Stimulated activated CD8-positive, alpha-beta memory T cell treated with anti-CD3 and anti-CD28 coated beads, Interleukin-12 subunit alpha, Interleukin-12 subunit beta, amount 100 ng/mL, for 1 hour (primary cell): ENCODE data around the gene HRC.
"Not testable (repeated sequence)": the region's sequence is repeated elsewhere in the genome, so short reads cannot be mapped to it uniquely, and the experiment has no call there.

Experiments used
- DNase-seq: peaks from one replicate; pipeline ENCODE4 v3.0.0-alpha.2; 2020; ENCODE audit warnings: low read depth

Gene HRC

GRCh38 chr19:49133621-49134454, 21.4 kb downstream of the HRC start:
- no peak for DNase-seq

- DNase-seq = no peak
Measured at GRCh38 chr19:49132974-49133609, 22.1 kb downstream of the HRC start.

GRCh38 chr19:49130325-49130724, 24.9 kb downstream of the HRC start:
- DNase-seq = no peak

- DNase-seq = no peak
Measured at GRCh38 chr19:49129238-49129583, 26.0 kb downstream of the HRC start.

GRCh38 chr19:49128545-49129237, 26.5 kb downstream of the HRC start:
- DNase-seq = no peak

- peak; percentile 86 for DNase-seq
Measured at GRCh38 chr19:49127674-49128544, 27.3 kb downstream of the HRC start.

GRCh38 chr19:49127225-49127624, 28.0 kb downstream of the HRC start:
- not testable (repeated sequence) for DNase-seq

GRCh38 chr19:49126575-49126974, 28.6 kb downstream of the HRC start:
- DNase-seq = no peak

- no peak for DNase-seq
Measured at GRCh38 chr19:49125025-49125731, 30.0 kb downstream of the HRC start.

- DNase-seq = not testable (repeated sequence)
Measured at GRCh38 chr19:49123285-49123684, 31.9 kb downstream of the HRC start.

- DNase-seq = not testable (repeated sequence)
Measured at GRCh38 chr19:49121841-49122240, 33.4 kb downstream of the HRC start.

GRCh38 chr19:49120868-49121267, 34.3 kb downstream of the HRC start:
- DNase-seq = no peak

GRCh38 chr19:49120325-49120683, 34.9 kb downstream of the HRC start:
- no peak for DNase-seq

GRCh38 chr19:49119411-49120324, 35.5 kb downstream of the HRC start, which contains the start of gene PPFIA3:
Gene PPFIA3, plus strand, starts transcription at chr19:49119544. Its CDS starts 8,330 bp downstream, at chr19:49127874.
- no peak for DNase-seq

- DNase-seq = peak; percentile 90
Measured at GRCh38 chr19:49118565-49119410, 36.4 kb downstream of the HRC start, which contains the start of gene C19orf73. Gene C19orf73, minus strand, starts transcription at chr19:49119143. Its CDS starts 121 bp downstream, at chr19:49119022.

- DNase-seq = no peak
Measured at GRCh38 chr19:49117677-49118564, 37.3 kb downstream of the HRC start.

- no peak for DNase-seq
Measured at GRCh38 chr19:49116544-49116943, 38.7 kb downstream of the HRC start.
